Sigmoid colon (tissue), 3 donors: ENCODE measurements around the gene TAF8.

ENCODE experiments used
- CTCF ChIP-seq, 4 experiments: fragments of 450-650 bp in 3 of 4; fragments of 200-600 bp in 1 of 4; IDR thresholded peaks; one replicate each; pipeline ENCODE4 v1.5.1; 2016 to 2019; ENCODE audit warnings: antibody characterized with exemption in 4 of 4, mild to moderate bottlenecking in 3 of 4, moderate library complexity in 2 of 4
- POLR2A ChIP-seq, 2 donors: fragments of 450-650 bp; IDR thresholded peaks; one replicate each; pipeline ENCODE4 v1.6.1; 2016; ENCODE audit warnings: antibody characterized with exemption in 2 of 2, mild to moderate bottlenecking in 2 of 2, moderate library complexity in 2 of 2

- TF ChIP-seq POLR2A (IDR thresholded peaks at IDR 0.05) (no peak), CTCF (IDR thresholded peaks at IDR 0.05) (no peak)
These were observed 40.5 kb upstream of the TAF8 start for GRCh38 chr6:42009844-42010184.
